Measurements from ENCODE around the gene IFIT1.

DNA sequence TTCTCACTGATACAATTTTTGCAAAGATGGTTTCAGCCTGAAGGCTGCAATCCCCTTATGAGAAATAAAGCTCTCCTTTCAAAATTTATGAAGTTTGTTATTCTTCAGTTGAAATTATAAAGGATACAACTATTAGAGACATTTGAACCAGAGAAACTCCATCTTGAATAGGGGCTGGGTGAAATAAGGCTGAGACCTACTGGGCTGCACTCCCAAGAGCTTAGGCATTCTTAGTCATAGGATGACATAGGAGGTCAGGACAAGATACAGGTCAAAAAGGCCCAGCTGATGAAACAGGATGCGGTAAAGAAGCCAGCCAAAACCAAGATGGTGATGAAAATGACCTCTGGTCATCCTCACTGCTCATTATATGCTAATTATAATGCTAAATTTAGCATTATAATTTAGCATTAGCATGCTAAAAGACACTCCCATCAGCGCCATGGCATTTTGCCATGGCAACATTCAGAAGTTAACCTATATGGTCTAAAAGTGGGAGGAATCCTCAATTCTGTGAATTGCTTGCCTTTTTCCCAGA lies 37.0 kb upstream of the IFIT1 start:
- TF ChIP-seq, protein P1, sequence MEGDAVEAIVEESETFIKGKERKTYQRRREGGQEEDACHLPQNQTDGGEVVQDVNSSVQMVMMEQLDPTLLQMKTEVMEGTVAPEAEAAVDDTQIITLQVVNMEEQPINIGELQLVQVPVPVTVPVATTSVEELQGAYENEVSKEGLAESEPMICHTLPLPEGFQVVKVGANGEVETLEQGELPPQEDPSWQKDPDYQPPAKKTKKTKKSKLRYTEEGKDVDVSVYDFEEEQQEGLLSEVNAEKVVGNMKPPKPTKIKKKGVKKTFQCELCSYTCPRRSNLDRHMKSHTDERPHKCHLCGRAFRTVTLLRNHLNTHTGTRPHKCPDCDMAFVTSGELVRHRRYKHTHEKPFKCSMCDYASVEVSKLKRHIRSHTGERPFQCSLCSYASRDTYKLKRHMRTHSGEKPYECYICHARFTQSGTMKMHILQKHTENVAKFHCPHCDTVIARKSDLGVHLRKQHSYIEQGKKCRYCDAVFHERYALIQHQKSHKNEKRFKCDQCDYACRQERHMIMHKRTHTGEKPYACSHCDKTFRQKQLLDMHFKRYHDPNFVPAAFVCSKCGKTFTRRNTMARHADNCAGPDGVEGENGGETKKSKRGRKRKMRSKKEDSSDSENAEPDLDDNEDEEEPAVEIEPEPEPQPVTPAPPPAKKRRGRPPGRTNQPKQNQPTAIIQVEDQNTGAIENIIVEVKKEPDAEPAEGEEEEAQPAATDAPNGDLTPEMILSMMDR (optimal IDR thresholded peaks at IDR 0.05 in 1 of 3, IDR thresholded peaks at IDR 0.05 in 1 of 3, conservative IDR thresholded peaks at IDR 0.05 in 1 of 3; ENCODE audit: extremely low read depth in 1 of 3, insufficient read depth in 2 of 3, low read length in 3 of 3): no peak
- TF ChIP-seq EZH2 (IDR thresholded peaks at IDR 0.05; ENCODE audit: low read length): no peak
